Endodermal cell (in vitro differentiated cells): Measurements from ENCODE around the gene NXT2. TPM values are rescaled to one million over a fixed set of nuclear protein-coding genes. Genes with fewer than 3 reads are reported as not detected.

Source experiments
- DNase-seq: peaks from one replicate; pipeline ENCODE4 v3.0.0-alpha.2; 2017
- H3K27ac ChIP-seq: 2 replicates; pipeline ENCODE4 v1.5.1; 2013; ENCODE audit warnings: mild to moderate bottlenecking, low read depth, low read length, moderate library complexity
- H3K27me3 ChIP-seq: 2 replicates; pipeline ENCODE4 v1.6.1; 2013; ENCODE audit warnings: mild to moderate bottlenecking, low read length, moderate library complexity; ENCODE audit not compliant: insufficient read depth, control insufficient read depth, poor library complexity, severe bottlenecking
- H3K36me3 ChIP-seq: 2 replicates; pipeline ENCODE4 v1.7.0; 2013; ENCODE audit warnings: mild to moderate bottlenecking, low read length, moderate library complexity; ENCODE audit not compliant: control insufficient read depth, insufficient read depth
- H3K4me1 ChIP-seq: one replicate; pipeline ENCODE4 v1.7.0; 2013; ENCODE audit warnings: low read length; ENCODE audit not compliant: control insufficient read depth, insufficient read depth
- H3K4me3 ChIP-seq: 2 replicates; pipeline ENCODE4 v1.5.1; 2013; ENCODE audit warnings: mild to moderate bottlenecking, low read length, moderate library complexity
- H3K9ac ChIP-seq: 2 replicates; pipeline ENCODE4 v1.6.1; 2013; ENCODE audit warnings: mild to moderate bottlenecking, low read length, moderate library complexity; ENCODE audit not compliant: poor library complexity, severe bottlenecking; ENCODE audit errors: extremely low read depth
- H3K9me3 ChIP-seq: 2 replicates; pipeline ENCODE4 v1.6.1; 2013; ENCODE audit warnings: mild to moderate bottlenecking, low read length, moderate library complexity; ENCODE audit not compliant: control insufficient read depth
- H3K27ac Mint-ChIP-seq: 2 replicates; pipeline ENCODE4 v1.8.0; 2020; ENCODE audit warnings: mixed read lengths
- H3K27me3 Mint-ChIP-seq: 2 replicates; pipeline ENCODE4 v1.8.0; 2021; ENCODE audit warnings: mild to moderate bottlenecking, mixed read lengths; ENCODE audit not compliant: insufficient read depth
- H3K36me3 Mint-ChIP-seq: 2 replicates; pipeline ENCODE4 v1.8.0; 2020; ENCODE audit warnings: low read depth, mixed read lengths
- H3K4me1 Mint-ChIP-seq: 2 replicates; pipeline ENCODE4 v1.8.0; 2020; ENCODE audit warnings: mixed read lengths
- H3K4me3 Mint-ChIP-seq: 2 replicates; pipeline ENCODE4 v1.8.0; 2020; ENCODE audit warnings: mild to moderate bottlenecking, moderate library complexity, mixed read lengths
- H3K9me3 Mint-ChIP-seq: 2 replicates; pipeline ENCODE4 v1.8.0; 2020; ENCODE audit warnings: mild to moderate bottlenecking, mixed read lengths
- WGBS, 2 experiments: methylation state at CpG; one replicate each; pipeline versions ENCODE4 v1.1.5 to v1.1.7; 2013; ENCODE audit warnings: missing lambda C conversion rate in 2 of 2, mixed read lengths in 1 of 2; ENCODE audit not compliant: insufficient coverage in 1 of 2, insufficient read length in 1 of 2; 5-methylcytosine and 5-hydroxymethylcytosine counted together
- total RNA-seq, 2 donors: library from RNA; stranded (reverse); fragmentation: NEBNext Ultra II Directional in 1 of 2; extraction: Animal tissue kit (Norgen Biotek cat#: 25700) in 1 of 2; gene quantifications; 2 replicates in 1 of 2; 3 replicates in 1 of 2; pipeline ENCODE4 v1.2.1, GENCODE V29; 2021
- TF ChIP-seq, protein P1 (sequence below): fragments of 200-600 bp; sonication (generic); conservative IDR thresholded peaks from 2 replicates; pipeline ENCODE4 v1.5.0; 2021; ENCODE audit warnings: antibody characterized with exemption, mild to moderate bottlenecking

Gene NXT2
- total RNA-seq, 2 donors from 2014 or later, result 6.9 to 17.1 TPM

DNA sequence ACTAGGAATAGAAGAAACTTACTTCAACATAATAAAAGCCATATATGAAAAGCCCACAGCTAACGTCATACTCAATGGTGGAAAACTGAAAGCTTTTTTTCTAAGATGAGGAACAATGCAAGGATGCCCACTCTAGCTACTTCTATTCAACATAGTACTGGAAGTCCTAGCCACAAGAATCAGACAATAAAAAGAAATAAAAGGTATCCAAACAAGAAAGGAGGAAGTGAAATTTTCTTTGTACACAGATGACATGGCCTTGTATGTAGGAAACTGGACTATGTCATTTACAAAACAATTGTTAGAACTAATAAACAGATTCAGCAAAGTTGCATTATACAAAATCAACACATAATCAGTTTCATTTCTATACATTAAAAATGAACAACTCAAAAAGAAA lies 25.5 kb upstream of the NXT2 start:
- no peak overlapping the region for H3K9ac ChIP-seq
- 100% methylated on average over 1 of the region's 1 CpG; no CpG with 5 or more reads in 1 of the 2 experiments for WGBS, 2 experiments
- Mint-ChIP-seq H3K27me3 (peaks cover 41% of the 10 kb centered on the region), H3K4me1 (no peaks in the 10 kb centered on the region), H3K27ac (no peak overlapping the region), H3K4me3 (no peak overlapping the region), H3K9me3 (no peaks in the 10 kb centered on the region), H3K36me3 (no peaks in the 10 kb centered on the region)
- H3K9me3 ChIP-seq, result no peaks in the 10 kb centered on the region
- no peaks in the 10 kb centered on the region for H3K36me3 ChIP-seq
- no peak overlapping the region for H3K27ac ChIP-seq
- TF ChIP-seq, protein P1, sequence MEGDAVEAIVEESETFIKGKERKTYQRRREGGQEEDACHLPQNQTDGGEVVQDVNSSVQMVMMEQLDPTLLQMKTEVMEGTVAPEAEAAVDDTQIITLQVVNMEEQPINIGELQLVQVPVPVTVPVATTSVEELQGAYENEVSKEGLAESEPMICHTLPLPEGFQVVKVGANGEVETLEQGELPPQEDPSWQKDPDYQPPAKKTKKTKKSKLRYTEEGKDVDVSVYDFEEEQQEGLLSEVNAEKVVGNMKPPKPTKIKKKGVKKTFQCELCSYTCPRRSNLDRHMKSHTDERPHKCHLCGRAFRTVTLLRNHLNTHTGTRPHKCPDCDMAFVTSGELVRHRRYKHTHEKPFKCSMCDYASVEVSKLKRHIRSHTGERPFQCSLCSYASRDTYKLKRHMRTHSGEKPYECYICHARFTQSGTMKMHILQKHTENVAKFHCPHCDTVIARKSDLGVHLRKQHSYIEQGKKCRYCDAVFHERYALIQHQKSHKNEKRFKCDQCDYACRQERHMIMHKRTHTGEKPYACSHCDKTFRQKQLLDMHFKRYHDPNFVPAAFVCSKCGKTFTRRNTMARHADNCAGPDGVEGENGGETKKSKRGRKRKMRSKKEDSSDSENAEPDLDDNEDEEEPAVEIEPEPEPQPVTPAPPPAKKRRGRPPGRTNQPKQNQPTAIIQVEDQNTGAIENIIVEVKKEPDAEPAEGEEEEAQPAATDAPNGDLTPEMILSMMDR, result no peak
- no peak for DNase-seq
- H3K27me3 ChIP-seq, result peaks cover 9% of the 10 kb centered on the region
- no peak overlapping the region for H3K4me3 ChIP-seq
- H3K4me1 ChIP-seq, result no peaks in the 10 kb centered on the region

DNA sequence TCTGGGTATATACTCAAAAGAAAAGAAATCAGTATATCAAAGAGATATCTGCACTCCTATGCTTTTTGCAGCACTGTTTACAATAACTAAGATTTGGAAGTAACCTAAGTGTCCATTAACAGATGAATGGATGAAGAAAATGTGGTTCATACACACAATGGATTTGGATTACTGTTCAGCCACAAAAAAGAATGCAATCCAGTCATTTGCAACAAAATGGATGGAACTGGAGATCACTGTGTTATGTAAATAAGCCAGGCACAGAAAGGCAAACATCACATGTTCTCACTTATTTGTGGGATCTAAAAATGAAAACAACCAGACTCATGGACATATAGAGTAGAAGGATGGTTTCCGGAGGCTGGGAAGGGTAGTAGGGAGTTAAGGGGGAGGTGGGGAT lies 17.6 kb upstream of the NXT2 start:
- no peak for DNase-seq
- Histone ChIP-seq H3K9ac (no peak overlapping the region), H3K9me3 (no peaks in the 10 kb centered on the region), H3K27ac (no peak overlapping the region), H3K4me1 (no peaks in the 10 kb centered on the region), H3K4me3 (no peak overlapping the region), H3K27me3 (no peaks in the 10 kb centered on the region), H3K36me3 (no peaks in the 10 kb centered on the region)
- WGBS, 2 experiments, result 89% methylated on average over 1 of the region's 1 CpG; no CpG with 5 or more reads in 1 of the 2 experiments
- Mint-ChIP-seq H3K27me3 (peaks cover 33% of the 10 kb centered on the region), H3K4me3 (no peak overlapping the region), H3K4me1 (no peaks in the 10 kb centered on the region), H3K27ac (no peak overlapping the region), H3K36me3 (no peaks in the 10 kb centered on the region), H3K9me3 (no peaks in the 10 kb centered on the region)
- TF ChIP-seq, protein P1, result no peak

DNA sequence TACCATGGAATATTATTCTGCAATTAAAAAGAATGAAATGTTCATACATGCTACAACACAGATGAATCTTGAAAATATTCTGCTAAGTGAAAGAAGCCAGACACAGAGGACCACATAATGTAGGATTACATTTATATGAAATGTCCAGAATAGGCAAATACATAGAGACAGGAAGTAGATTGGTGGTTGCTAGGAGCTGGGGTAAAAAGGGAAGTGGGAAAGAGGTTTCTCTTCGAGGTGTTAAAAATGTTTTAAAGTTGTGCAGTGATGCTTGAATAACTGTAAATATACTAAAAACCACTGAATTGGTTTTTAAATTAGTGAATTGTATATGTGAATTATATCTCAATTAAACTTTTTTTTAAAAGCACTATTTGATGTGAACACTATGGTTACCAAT lies 3.6 kb upstream of the NXT2 start:
- TF ChIP-seq, protein P1, result no peak
- Mint-ChIP-seq H3K9me3 (peaks cover 4% of the 10 kb centered on the region), H3K4me1 (peaks cover 14% of the 10 kb centered on the region), H3K27me3 (peaks cover 51% of the 10 kb centered on the region), H3K27ac (no peak overlapping the region), H3K4me3 (no peak overlapping the region), H3K36me3 (no peaks in the 10 kb centered on the region)
- H3K36me3 ChIP-seq, result no peaks in the 10 kb centered on the region
- no peak for DNase-seq
- H3K4me1 ChIP-seq, result peaks cover 3% of the 10 kb centered on the region
- H3K27me3 ChIP-seq, result peaks cover 40% of the 10 kb centered on the region
- H3K9ac ChIP-seq, result no peak overlapping the region
- H3K9me3 ChIP-seq, result no peaks in the 10 kb centered on the region
- no CpG with 5 or more reads among the region's 1 CpG for WGBS, 2 experiments
- no peak overlapping the region for H3K4me3 ChIP-seq
- H3K27ac ChIP-seq, result no peak overlapping the region
